Stimulated activated CD8-positive, alpha-beta memory T cell treated with anti-CD3 and anti-CD28 coated beads, Interleukin-12 subunit alpha, Interleukin-12 subunit beta, amount 100 ng/mL, for 24 hours (primary cell): ENCODE measurements around the gene PHF21B.

Experiments used
- DNase-seq: peaks from one replicate; pipeline ENCODE4 v3.0.0-alpha.2; 2020; ENCODE audit errors: extremely low read depth

The PHF21B gene

GRCh38 chr22:44840611-44841322, 169.0 kb downstream of the PHF21B start:
- DNase-seq = no peak

DNA sequence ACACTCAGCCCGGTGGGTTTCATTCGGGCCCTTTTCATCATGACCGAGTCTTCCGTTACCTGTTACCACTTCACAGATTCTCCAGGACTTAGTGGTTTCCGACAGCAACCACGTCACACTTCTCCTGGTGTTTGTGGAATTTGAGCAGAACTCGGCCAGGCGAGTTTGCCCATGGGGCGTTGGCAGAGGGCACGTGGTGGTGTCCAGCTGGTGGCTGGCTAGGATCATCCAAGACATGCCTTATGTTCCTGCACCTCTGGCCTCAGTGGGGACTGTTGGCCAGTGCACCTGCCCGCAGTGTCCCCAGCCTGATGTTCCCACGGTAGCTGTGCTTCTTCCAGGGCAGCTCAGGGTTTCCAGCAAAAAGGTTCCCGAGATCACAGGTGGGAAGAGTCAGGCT, 170.1 kb downstream of the PHF21B start:
- DNase-seq = no peak

DNA sequence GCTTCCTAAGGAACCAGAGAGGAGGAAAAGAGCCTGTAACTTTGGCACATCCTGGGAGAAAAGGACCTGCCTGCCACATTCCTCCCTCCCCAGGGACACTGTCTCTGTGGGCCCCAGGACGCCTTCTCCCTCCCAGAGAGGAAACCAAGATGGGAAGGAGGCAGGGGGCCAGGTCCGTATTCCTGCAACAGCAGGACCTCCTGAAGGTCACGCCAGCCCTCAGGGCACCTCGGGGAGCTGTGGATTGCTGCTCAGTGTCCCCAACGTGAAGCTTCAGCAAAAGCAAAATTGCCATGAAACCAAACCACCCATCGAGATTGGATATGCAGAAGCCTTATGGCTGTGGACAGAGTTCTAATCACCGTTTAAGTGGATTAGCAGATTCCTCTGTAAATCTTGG, 170.7 kb downstream of the PHF21B start:
- DNase-seq = no peak

DNA sequence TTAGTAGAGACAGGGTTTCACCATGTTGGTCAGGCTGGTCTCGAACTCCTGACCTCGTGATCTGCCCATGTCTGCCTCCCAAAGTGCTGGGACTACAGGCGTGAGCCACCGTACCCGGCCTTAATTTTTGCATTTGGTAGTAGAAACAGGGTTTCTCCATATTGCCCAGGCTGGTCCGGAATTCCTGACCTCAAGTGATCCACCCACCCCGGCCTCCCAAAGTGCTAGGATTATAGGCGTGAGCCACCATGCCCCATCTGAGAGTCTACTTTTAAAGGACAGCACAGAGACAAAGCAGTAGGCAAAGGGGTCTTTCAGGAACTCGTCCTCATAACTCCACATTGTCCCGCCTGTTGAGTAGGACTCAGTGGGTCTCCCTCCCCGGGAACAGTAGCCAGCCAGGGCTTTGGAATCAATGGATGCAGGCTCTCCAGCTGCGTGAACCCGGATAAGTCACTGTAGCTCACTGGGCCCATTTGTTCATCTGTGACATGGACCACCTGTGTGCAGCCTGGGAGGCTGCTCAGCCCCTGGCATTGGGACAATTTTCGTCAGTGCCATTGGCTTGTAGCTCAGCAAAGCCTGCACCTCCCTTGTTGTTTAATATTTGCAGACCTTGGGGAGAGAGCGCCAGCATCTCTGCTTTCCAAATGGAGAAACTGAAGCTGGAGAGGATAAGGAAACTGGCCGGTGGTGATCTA, 171.3 kb downstream of the PHF21B start:
- no peak for DNase-seq

DNA sequence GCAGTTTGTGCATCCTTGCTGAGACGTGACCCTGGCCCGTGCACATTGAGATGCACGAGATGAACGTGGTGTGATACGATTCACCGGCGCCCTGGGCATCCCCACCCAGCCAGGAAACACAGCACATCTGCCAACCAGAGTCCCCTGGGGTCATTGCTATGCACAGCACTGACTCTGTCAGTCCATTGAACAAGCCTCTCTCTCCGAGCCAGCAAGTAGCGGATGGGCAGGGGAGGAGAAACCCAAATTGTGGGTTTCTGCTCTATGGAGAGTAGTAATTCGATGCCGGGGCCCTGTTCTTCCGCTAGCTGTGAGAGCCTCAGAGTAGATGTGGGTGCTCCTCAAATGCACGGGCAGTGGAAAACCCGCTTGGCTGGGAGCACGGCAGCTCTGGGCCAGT, 172.3 kb downstream of the PHF21B start:
- DNase-seq = no peak

DNA sequence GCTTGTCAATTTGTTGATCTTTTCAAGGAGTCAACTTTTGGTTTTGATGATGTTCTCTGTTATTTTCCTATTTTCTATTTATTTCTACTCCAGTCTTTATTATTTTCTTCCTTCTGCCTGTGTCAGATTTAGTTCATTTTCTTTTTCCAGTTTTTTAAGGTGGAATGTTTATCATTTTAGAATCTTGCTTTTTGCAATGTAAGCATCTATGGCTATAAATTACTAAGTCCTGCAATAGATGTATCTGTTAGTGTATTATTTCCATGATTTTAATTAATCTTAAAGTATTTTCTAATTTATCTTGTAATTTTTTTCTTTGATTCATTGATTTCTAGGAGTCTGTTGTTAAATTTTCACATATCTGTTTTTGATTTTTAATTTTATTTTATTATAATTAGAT, 175.7 kb downstream of the PHF21B start:
- DNase-seq = no peak

DNA sequence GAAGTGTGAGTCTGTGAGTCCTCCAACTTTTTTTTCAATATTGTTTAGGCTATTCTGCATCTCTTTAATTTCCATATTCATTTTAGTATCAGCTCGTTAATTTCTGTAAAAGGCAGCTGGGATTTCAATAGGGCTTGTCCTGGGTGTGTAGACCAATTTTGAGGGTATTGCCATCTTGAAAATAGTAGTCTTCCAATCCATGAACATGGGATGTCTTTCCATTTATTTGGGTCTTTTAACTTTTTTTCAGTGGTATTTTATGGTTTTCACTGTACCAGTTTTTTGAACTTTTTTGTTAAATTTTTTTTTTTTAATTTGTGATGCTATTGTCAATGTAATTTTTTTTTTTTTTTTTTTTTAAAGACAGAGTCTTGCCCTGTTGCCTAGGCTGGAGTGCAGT, 177.9 kb downstream of the PHF21B start:
- DNase-seq = no peak
